GM10248 (cell line): ENCODE data around the gene ITGAV.
"Not testable (repeated sequence)": the region's sequence is repeated elsewhere in the genome, so short reads cannot be mapped to it uniquely, and the experiment has no call there.

ENCODE experiments used
- CTCF ChIA-PET: fragments of 300-600 bp; sonication (Branson Sonifier 250); formaldehyde crosslinking; extraction: SDS; loops from one replicate; lab custom pipeline; 2021; ENCODE audit warnings: antibody characterized with exemption; lab: Yijun Ruan, JAX
- POLR2A ChIA-PET: fragments of 350-650 bp; sonication (Branson Sonifier 250); formaldehyde crosslinking; extraction: SDS; loops from one replicate; lab custom pipeline; 2020; ENCODE audit warnings: antibody characterized with exemption; lab: Yijun Ruan, JAX
- DNase-seq: peaks from one replicate; pipeline ENCODE4 v3.0.0; 2012; ENCODE audit errors: extremely low spot score
- CTCF ChIP-seq: IDR thresholded peaks from 2 replicates; pipeline ENCODE4 v1.5.1; 2012; ENCODE audit warnings: mild to moderate bottlenecking, low read depth; ENCODE audit errors: extremely low read depth, missing control alignments, control extremely low read depth

ITGAV gene

GRCh38 chr2:186560254-186560653 lies 29.6 kb upstream of the ITGAV start:
- CTCF ChIA-PET, result no interaction called here
- POLR2A ChIA-PET, result no interaction called here
- DNase-seq, result no peak
- no peak for TF ChIP-seq CTCF

- ChIA-PET POLR2A (no interaction called here), CTCF (interaction anchor here (0.9 to 1.1 kb wide), 3 partner anchors 22 to 80 kb away, joined by 3 read pairs; no protein-coding TSS in a partner anchor)
- DNase-seq, result no peak
- TF ChIP-seq CTCF, result no peak
Measured at GRCh38 chr2:186561467-186562208, 28.2 kb upstream of the ITGAV start.

GRCh38 chr2:186562209-186562578 lies 27.7 kb upstream of the ITGAV start:
- no peak for TF ChIP-seq CTCF
- POLR2A ChIA-PET, result no interaction called here
- DNase-seq, result no peak
- CTCF ChIA-PET, result interaction anchor here (0.9 to 1.1 kb wide), 3 partner anchors 21 to 79 kb away, joined by 3 read pairs; no protein-coding TSS in a partner anchor

GRCh38 chr2:186568600-186568999 lies 21.3 kb upstream of the ITGAV start:
- POLR2A ChIA-PET, result not testable (repeated sequence)

GRCh38 chr2:186569127-186569526 lies 20.7 kb upstream of the ITGAV start:
- POLR2A ChIA-PET, DNase-seq: not testable (repeated sequence)
- CTCF ChIA-PET, result interaction anchor here (0.8 to 1.5 kb wide), 3 partner anchors 9 to 15 kb away, joined by 3 to 5 read pairs (median 3); no protein-coding TSS in a partner anchor

More at GRCh38 chr2:186568600-186568999, 21.3 kb upstream of the ITGAV start:
- CTCF ChIA-PET, DNase-seq: not testable (repeated sequence)

GRCh38 chr2:186569897-186570296 lies 20.0 kb upstream of the ITGAV start:
- CTCF ChIA-PET, result interaction anchor here (0.8 to 1.5 kb wide), 5 partner anchors 8 to 39 kb away, joined by 3 to 5 read pairs (median 3); partner anchors contain the start of gene ITGAV
- no peak for DNase-seq
- TF ChIP-seq CTCF, result no peak
- POLR2A ChIA-PET, result no interaction called here

GRCh38 chr2:186570604-186571003 lies 19.3 kb upstream of the ITGAV start:
- no peak for DNase-seq
- POLR2A ChIA-PET, result no interaction called here
- CTCF ChIA-PET, result interaction anchor here (0.8 to 1.4 kb wide), 3 partner anchors 19 to 66 kb away, joined by 3 to 4 read pairs (median 3); partner anchors contain the start of gene ITGAV
- no peak for TF ChIP-seq CTCF

- DNase-seq, result no peak
- POLR2A ChIA-PET, result no interaction called here
- CTCF ChIA-PET, result interaction anchor here (1.6 kb wide), 1 partner anchor 12 kb away, joined by 7 read pairs; no protein-coding TSS in a partner anchor
- TF ChIP-seq CTCF, result no peak
Measured at GRCh38 chr2:186572705-186573104, 17.2 kb upstream of the ITGAV start.
